HepG2 (cell line): Measurements from ENCODE around the gene SNRNP27. TPM values are rescaled to one million over a fixed set of nuclear protein-coding genes. Genes with fewer than 3 reads are reported as not detected.

Experiments
- ATF7 ChIP-seq, 2 experiments: fragments of 450-650 bp in 1 of 2; sonication (generic) in 1 of 2; formaldehyde crosslinking in 1 of 2; IDR thresholded peaks; 2 replicates each; pipeline versions ENCODE4 v1.4.0 to v1.6.1; 2016 to 2020; ENCODE audit warnings: antibody characterized with exemption in 1 of 2, mild to moderate bottlenecking in 1 of 2, missing genetic modification reagents in 1 of 2
- CEBPZ ChIP-seq: IDR thresholded peaks from 2 replicates; pipeline ENCODE4 v1.6.1; 2012; ENCODE audit warnings: low read length, improper control_type of control experiment
- FLYWCH1 ChIP-seq: sonication (generic); formaldehyde crosslinking; IDR thresholded peaks from 2 replicates; pipeline ENCODE4 v1.8.1; 2023; ENCODE audit warnings: mild to moderate bottlenecking, missing genetic modification reagents
- FUBP1 ChIP-seq: sonication (generic); formaldehyde crosslinking; IDR thresholded peaks from 2 replicates; pipeline ENCODE4 v1.5.1; 2020; ENCODE audit warnings: missing genetic modification reagents, mild to moderate bottlenecking, borderline replicate concordance
- MXD3 ChIP-seq: IDR thresholded peaks from 2 replicates; pipeline ENCODE4 v1.6.1; 2016; ENCODE audit warnings: mild to moderate bottlenecking, missing biosample characterization, missing genetic modification reagents
- PBX3 ChIP-seq: sonication (generic); formaldehyde crosslinking; IDR thresholded peaks from 2 replicates; pipeline ENCODE4 v1.8.1; 2023; ENCODE audit warnings: missing genetic modification reagents, inconsistent platforms, borderline replicate concordance
- PCBP1 ChIP-seq: fragments of 200-400 bp; formaldehyde crosslinking; IDR thresholded peaks from 2 replicates; pipeline ENCODE4 v1.6.1; 2017; ENCODE audit warnings: mild to moderate bottlenecking, low read depth, low read length, borderline replicate concordance
- SNRNP70 ChIP-seq: fragments of 200-400 bp; formaldehyde crosslinking; IDR thresholded peaks from 2 replicates; pipeline ENCODE4 v1.6.1; 2017; ENCODE audit warnings: mild to moderate bottlenecking, low read depth, low read length, moderate library complexity
- STAT5B ChIP-seq: sonication (generic); formaldehyde crosslinking; IDR thresholded peaks from 2 replicates; pipeline ENCODE4 v1.4.0; 2020; ENCODE audit warnings: missing genetic modification reagents
- TRIM24 ChIP-seq: sonication (generic); formaldehyde crosslinking; IDR thresholded peaks from 2 replicates; pipeline ENCODE4 v1.8.0; 2022; ENCODE audit warnings: mild to moderate bottlenecking, missing genetic modification reagents
- ZBTB37 ChIP-seq: sonication (generic); formaldehyde crosslinking; IDR thresholded peaks from 2 replicates; pipeline ENCODE4 v1.4.0; 2020; ENCODE audit warnings: mild to moderate bottlenecking, missing genetic modification reagents
- ZNF713 ChIP-seq: sonication (generic); formaldehyde crosslinking; IDR thresholded peaks from 2 replicates; pipeline ENCODE4 v1.4.0; 2020; ENCODE audit warnings: mild to moderate bottlenecking, missing genetic modification reagents
- ZNF773 ChIP-seq: sonication (generic); formaldehyde crosslinking; IDR thresholded peaks from 2 replicates; pipeline ENCODE4 v1.4.0; 2020; ENCODE audit warnings: missing genetic modification reagents, borderline replicate concordance
- ZNF782 ChIP-seq: sonication (generic); formaldehyde crosslinking; IDR thresholded peaks from 2 replicates; pipeline ENCODE4 v1.4.0; 2020; ENCODE audit warnings: missing genetic modification reagents, mild to moderate bottlenecking, borderline replicate concordance
- ZXDC ChIP-seq: sonication (generic); formaldehyde crosslinking; IDR thresholded peaks from 2 replicates; pipeline ENCODE4 v1.5.0; 2020; ENCODE audit warnings: mild to moderate bottlenecking, missing genetic modification reagents
- polyA plus RNA-seq, 8 experiments: library from polyadenylated mRNA; depleted of rRNA in 3 of 8; stranded (reverse) in 7 of 8; unstranded in 1 of 8; fragments of >200 nt; fragmentation: Illumina TruSeq in 4 of 8; extraction: Trizol in 4 of 8; gene quantifications; 2 replicates each; pipeline versions ENCODE4 v1.2.1 to v1.2.3, GENCODE V29; 2011 to 2016; ENCODE audit warnings: low read depth in 4 of 8, missing spikeins in 1 of 8, mixed read lengths in 1 of 8; ENCODE audit not compliant: insufficient read depth in 1 of 8
- total RNA-seq, 5 experiments: library from RNA; depleted of rRNA; stranded (reverse); fragments of >200 nt; fragmentation: Illumina TruSeq; extraction: Trizol; gene quantifications; 2 replicates each; pipeline ENCODE4 v1.2.3, GENCODE V29; 2016; ENCODE audit warnings: low read depth in 1 of 5

SNRNP27 gene
- total and polyA plus RNA-seq, 2 of the 13 experiments (the other 11 are each of a cell fraction or from before 2014, with no cell fraction given): 49.8 to 54.6 TPM

GRCh38 chr2:69914164-69914949 lies 20.6 kb downstream of the SNRNP27 start (continued):
- TF ChIP-seq CEBPZ: peak; percentile 56
- no peak; the same call in 1 of the 2 replicates for TF ChIP-seq PCBP1
- no peak for TF ChIP-seq PBX3 (CRISPR knock-in tag)
- peak; percentile 96 for TF ChIP-seq ZNF782 (CRISPR knock-in tag)
- no peak for TF ChIP-seq FLYWCH1
- TF ChIP-seq STAT5B (CRISPR knock-in tag): no peak; the same call in none of the 2 replicates
- 0 out of 2 replicates have a peak, but pooled peaks have one; percentile 53 for TF ChIP-seq FUBP1 (CRISPR knock-in tag)
- 0 out of 2 replicates have a peak, but pooled peaks have one; percentile 76 for TF ChIP-seq ZNF713 (CRISPR knock-in tag)
- peak; percentile 57; the same call in 1 of the 2 replicates for TF ChIP-seq ZNF773 (CRISPR knock-in tag)
- TF ChIP-seq SNRNP70: no peak
- no peak for TF ChIP-seq ZXDC
- peak; percentile 99 for TF ChIP-seq MXD3 (CRISPR knock-in tag)
- TF ChIP-seq TRIM24 (CRISPR knock-in tag): no peak
- TF ChIP-seq ZBTB37 (CRISPR knock-in tag): no peak
- peak; percentile 99 for TF ChIP-seq ATF7 (IDR thresholded peaks at IDR 0.05)
- peak; percentile 95 for TF ChIP-seq ATF7 (CRISPR knock-in tag; IDR thresholded peaks at IDR 0.05)
